HEK293 (cell line): Measurements from ENCODE around the gene C13orf46.

Experiments
- CTCF ChIA-PET: fragments of 350-600 bp; formaldehyde crosslinking; extraction: SDS; loops from one replicate; lab custom pipeline; 2021; ENCODE audit warnings: antibody characterized with exemption; lab: Yijun Ruan, JAX
- POLR2A ChIA-PET: fragments of 300-600 bp; formaldehyde crosslinking; extraction: SDS; loops from one replicate; lab custom pipeline; 2020; ENCODE audit warnings: antibody characterized with exemption, inconsistent platforms; lab: Yijun Ruan, JAX
- H3K27ac ChIP-seq: fragments of 200-500 bp; sonication (Bioruptor generic); 2 replicates; pipeline ENCODE4 v1.5.1; 2014; ENCODE audit warnings: low read depth, low read length, control low read depth, inconsistent platforms; ENCODE audit errors: extremely low read depth
- H3K36me3 ChIP-seq, 2 experiments: fragments of 200-500 bp in 1 of 2; sonication (Bioruptor generic) in 1 of 2; 1 replicate in 1 of 2; 2 replicates in 1 of 2; pipeline ENCODE4 v1.5.1; 2014 to 2017; ENCODE audit warnings: inconsistent platforms in 2 of 2, low read length in 2 of 2; ENCODE audit not compliant: control insufficient read depth in 2 of 2, insufficient read depth in 1 of 2
- H3K4me1 ChIP-seq: fragments of 200-500 bp; sonication (Bioruptor generic); 2 replicates; pipeline ENCODE4 v1.5.1; 2014; ENCODE audit warnings: mild to moderate bottlenecking, low read length, inconsistent platforms; ENCODE audit not compliant: control insufficient read depth, insufficient read depth
- H3K4me3 ChIP-seq: 2 replicates; pipeline ENCODE4 v1.5.1; 2011; ENCODE audit warnings: low read depth, mild to moderate bottlenecking, control low read depth, low read length, moderate library complexity
- H3K9me3 ChIP-seq: fragments of 200-500 bp; sonication (Bioruptor generic); 2 replicates; pipeline ENCODE4 v1.5.1; 2014; ENCODE audit warnings: low read depth, low read length, inconsistent platforms; ENCODE audit not compliant: control insufficient read depth, insufficient read depth
- GLIS1 ChIP-seq: fragments of 450-650 bp; formaldehyde crosslinking; IDR thresholded peaks from 2 replicates; pipeline ENCODE4 v1.5.1; 2016; ENCODE audit warnings: missing biosample characterization, missing genetic modification characterization
- GLIS2 ChIP-seq: fragments of 450-650 bp; formaldehyde crosslinking; IDR thresholded peaks from 2 replicates; pipeline ENCODE4 v1.5.1; 2016; ENCODE audit warnings: missing biosample characterization, missing genetic modification characterization
- KLF1 ChIP-seq: fragments of 450-650 bp; formaldehyde crosslinking; IDR thresholded peaks from 2 replicates; pipeline ENCODE4 v1.5.1; 2016; ENCODE audit warnings: missing biosample characterization, missing genetic modification characterization
- KLF17 ChIP-seq: fragments of 450-650 bp; formaldehyde crosslinking; IDR thresholded peaks from 2 replicates; pipeline ENCODE4 v1.5.1; 2016; ENCODE audit warnings: missing biosample characterization, missing genetic modification characterization
- KLF7 ChIP-seq: fragments of 450-650 bp; formaldehyde crosslinking; IDR thresholded peaks from 2 replicates; pipeline ENCODE4 v1.5.1; 2016; ENCODE audit warnings: missing biosample characterization, missing genetic modification characterization, borderline replicate concordance
- REPIN1 ChIP-seq: fragments of 450-650 bp; formaldehyde crosslinking; IDR thresholded peaks from 2 replicates; pipeline ENCODE4 v1.5.1; 2017; ENCODE audit warnings: missing biosample characterization, missing genetic modification characterization, low read depth
- SETDB1 ChIP-seq: IDR thresholded peaks from one replicate; pipeline ENCODE4 v1.6.1; 2017; ENCODE audit warnings: mild to moderate bottlenecking, low read length, moderate library complexity, mixed read lengths; ENCODE audit not compliant: insufficient read length
- SP2 ChIP-seq: fragments of 450-650 bp; formaldehyde crosslinking; IDR thresholded peaks from 2 replicates; pipeline ENCODE4 v1.5.1; 2016; ENCODE audit warnings: missing biosample characterization, missing genetic modification characterization
- SP3 ChIP-seq: fragments of 450-650 bp; formaldehyde crosslinking; IDR thresholded peaks from 2 replicates; pipeline ENCODE4 v1.5.1; 2016; ENCODE audit warnings: missing biosample characterization, missing genetic modification characterization
- YY1 ChIP-seq: fragments of 450-650 bp; formaldehyde crosslinking; IDR thresholded peaks from 2 replicates; pipeline ENCODE4 v1.5.1; 2018; ENCODE audit warnings: missing biosample characterization, missing genetic modification characterization
- ZBTB20 ChIP-seq: fragments of 450-650 bp; formaldehyde crosslinking; IDR thresholded peaks from 2 replicates; pipeline ENCODE4 v1.5.1; 2016; ENCODE audit warnings: missing biosample characterization, missing genetic modification characterization
- ZBTB48 ChIP-seq: fragments of 450-650 bp; formaldehyde crosslinking; IDR thresholded peaks from 2 replicates; pipeline ENCODE4 v1.5.1; 2016; ENCODE audit warnings: missing biosample characterization, missing genetic modification characterization
- ZBTB49 ChIP-seq: fragments of 450-650 bp; formaldehyde crosslinking; IDR thresholded peaks from 2 replicates; pipeline ENCODE4 v1.5.1; 2016; ENCODE audit warnings: missing biosample characterization, missing genetic modification characterization, low read depth
- ZFP3 ChIP-seq: fragments of 450-650 bp; formaldehyde crosslinking; IDR thresholded peaks from 2 replicates; pipeline ENCODE4 v1.5.1; 2016; ENCODE audit warnings: low read depth, missing biosample characterization, missing genetic modification characterization
- ZFP37 ChIP-seq: fragments of 450-650 bp; formaldehyde crosslinking; IDR thresholded peaks from 2 replicates; pipeline ENCODE4 v1.5.1; 2016; ENCODE audit warnings: missing biosample characterization, missing genetic modification characterization
- ZFP41 ChIP-seq: fragments of 450-650 bp; formaldehyde crosslinking; IDR thresholded peaks from 2 replicates; pipeline ENCODE4 v1.5.1; 2016; ENCODE audit warnings: missing biosample characterization, missing genetic modification characterization, borderline replicate concordance
- ZNF184 ChIP-seq: fragments of 450-650 bp; IDR thresholded peaks from 2 replicates; pipeline ENCODE4 v1.5.1; 2018; ENCODE audit warnings: missing biosample characterization, mild to moderate bottlenecking, missing genetic modification characterization
- ZNF239 ChIP-seq: fragments of 450-650 bp; formaldehyde crosslinking; IDR thresholded peaks from 2 replicates; pipeline ENCODE4 v1.5.1; 2016; ENCODE audit warnings: missing biosample characterization, missing genetic modification characterization
- ZNF292 ChIP-seq: fragments of 450-650 bp; formaldehyde crosslinking; IDR thresholded peaks from 2 replicates; pipeline ENCODE4 v1.5.1; 2016; ENCODE audit warnings: low read depth, missing biosample characterization, missing genetic modification characterization, borderline replicate concordance
- ZNF341 ChIP-seq: fragments of 450-650 bp; formaldehyde crosslinking; IDR thresholded peaks from 2 replicates; pipeline ENCODE4; 2016; ENCODE audit warnings: low read depth, missing biosample characterization, missing genetic modification characterization
- ZNF426 ChIP-seq: fragments of 450-650 bp; formaldehyde crosslinking; IDR thresholded peaks from 2 replicates; pipeline ENCODE4 v1.5.1; 2017; ENCODE audit warnings: missing biosample characterization, missing genetic modification characterization, mild to moderate bottlenecking, inconsistent platforms, moderate library complexity
- ZNF514 ChIP-seq: fragments of 450-650 bp; formaldehyde crosslinking; IDR thresholded peaks from 2 replicates; pipeline ENCODE4 v1.5.1; 2016; ENCODE audit warnings: missing biosample characterization, missing genetic modification characterization
- ZNF549 ChIP-seq: fragments of 450-650 bp; IDR thresholded peaks from 2 replicates; pipeline ENCODE4 v1.5.1; 2018; ENCODE audit warnings: missing biosample characterization, missing genetic modification characterization, mild to moderate bottlenecking, inconsistent platforms, moderate library complexity
- ZNF626 ChIP-seq: fragments of 450-650 bp; sonication (Bioruptor Pico); formaldehyde crosslinking; IDR thresholded peaks from 2 replicates; pipeline ENCODE4 v1.5.1; 2018; ENCODE audit warnings: missing biosample characterization, missing genetic modification characterization, inconsistent platforms
- ZNF768 ChIP-seq: fragments of 450-650 bp; formaldehyde crosslinking; IDR thresholded peaks from 2 replicates; pipeline ENCODE4 v1.5.1; 2018; ENCODE audit warnings: missing biosample characterization, mild to moderate bottlenecking, missing genetic modification characterization

The C13orf46 gene

GRCh38 chr13:114016321-114017027, 42.6 kb upstream of the C13orf46 start:
- H3K36me3 ChIP-seq: no peaks in the 10 kb centered on the region
- H3K9me3 ChIP-seq: no peaks in the 10 kb centered on the region
- ChIA-PET CTCF (interaction anchor here (0.6 kb wide), 1 partner anchor 57 kb away, joined by 3 read pairs; no protein-coding TSS in a partner anchor), POLR2A (no interaction called here)
- no peak for TF ChIP-seq SP2
- no peak overlapping the region for H3K4me3 ChIP-seq
- H3K4me1 ChIP-seq: no peaks in the 10 kb centered on the region
- no peak overlapping the region for H3K27ac ChIP-seq

- ChIA-PET CTCF (interaction anchor here (0.7 kb wide), 1 partner anchor 122 kb away, joined by 3 read pairs; no protein-coding TSS in a partner anchor), POLR2A (no interaction called here)
- Histone ChIP-seq H3K36me3 (no peaks in the 10 kb centered on the region), H3K27ac (no peak overlapping the region), H3K4me3 (no peak overlapping the region), H3K9me3 (no peaks in the 10 kb centered on the region), H3K4me1 (no peaks in the 10 kb centered on the region)
- no peak for TF ChIP-seq ZNF184 (tag by site-specific recombination)
- no peak for TF ChIP-seq ZNF239 (tag by site-specific recombination)
- TF ChIP-seq ZBTB20 (tag by site-specific recombination): no peak
- TF ChIP-seq ZBTB48 (tag by site-specific recombination): no peak
- TF ChIP-seq SETDB1: no peak
- no peak for TF ChIP-seq ZNF426 (tag by site-specific recombination)
- TF ChIP-seq REPIN1 (tag by site-specific recombination): no peak
- no peak for TF ChIP-seq ZNF292 (tag by site-specific recombination)
- TF ChIP-seq ZNF626 (tag by site-specific recombination): no peak
- TF ChIP-seq ZFP41 (tag by site-specific recombination): no peak
- no peak for TF ChIP-seq ZNF514
- no peak for TF ChIP-seq ZNF341 (tag by site-specific recombination)
- no peak for TF ChIP-seq ZBTB49 (tag by site-specific recombination)
- TF ChIP-seq ZFP3 (tag by site-specific recombination): no peak
- TF ChIP-seq, all 188 proteins: peak for 0
These were observed 42.1 kb upstream of the C13orf46 start for GRCh38 chr13:114015969-114016295.

- no peaks in the 10 kb centered on the region for H3K36me3 ChIP-seq
- no peaks in the 10 kb centered on the region for H3K9me3 ChIP-seq
- POLR2A ChIA-PET: no interaction called here
- no peak for TF ChIP-seq KLF7
- TF ChIP-seq ZNF768 (tag by site-specific recombination): no peak
- no peak for TF ChIP-seq ZNF239 (tag by site-specific recombination)
- TF ChIP-seq GLIS2 (tag by site-specific recombination): peak; percentile 46
- TF ChIP-seq SP3: no peak
- TF ChIP-seq ZFP37 (tag by site-specific recombination): no peak
- TF ChIP-seq GLIS1 (tag by site-specific recombination): peak; percentile 40; the same call in 1 of the 2 replicates
- TF ChIP-seq YY1 (tag by site-specific recombination): no peak
- TF ChIP-seq KLF1 (tag by site-specific recombination): peak; percentile 86
- no peak for TF ChIP-seq ZNF184 (tag by site-specific recombination)
- 0 out of 2 replicates have a peak, but pooled peaks have one; percentile 27 for TF ChIP-seq KLF17 (tag by site-specific recombination)
- TF ChIP-seq ZNF549 (tag by site-specific recombination): no peak
- no peak overlapping the region for H3K27ac ChIP-seq
- CTCF ChIA-PET: interaction anchor here (0.7 kb wide), 1 partner anchor 122 kb away, joined by 3 read pairs; no protein-coding TSS in a partner anchor
- H3K4me3 ChIP-seq: no peak overlapping the region
- no peaks in the 10 kb centered on the region for H3K4me1 ChIP-seq
These were observed 41.5 kb upstream of the C13orf46 start for GRCh38 chr13:114015111-114015968.
